Measurements from ENCODE around the gene TMEM178B.

DNA sequence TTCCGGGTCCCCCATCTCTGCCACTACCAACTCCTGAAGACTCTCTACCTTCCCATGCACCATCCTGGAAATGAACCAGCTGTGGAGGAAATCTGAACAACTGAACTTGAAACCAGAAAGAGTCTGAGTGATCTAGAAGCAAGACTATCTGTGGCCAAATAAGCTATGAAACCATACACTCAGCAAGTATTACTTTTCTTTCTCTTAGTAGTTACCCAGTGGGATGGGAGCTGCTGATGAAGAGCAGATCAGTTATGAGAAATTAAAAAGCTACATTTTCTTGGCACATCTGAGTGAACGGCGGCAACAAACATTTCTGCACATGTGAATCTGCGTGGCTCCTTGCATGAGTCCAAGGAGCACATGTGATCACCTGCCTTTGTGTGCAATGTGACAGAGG is 445.8 kb downstream of the TMEM178B start:
- TF ChIP-seq EZH2 (IDR thresholded peaks at IDR 0.05), result no peak
- TF ChIP-seq POLR2AphosphoS5 (IDR thresholded peaks at IDR 0.05; ENCODE audit: borderline replicate concordance, low read depth, low read length), result no peak
- no peak for TF ChIP-seq FOXP2 (optimal IDR thresholded peaks at IDR 0.05; ENCODE audit: control extremely low read depth, extremely low read length, insufficient read depth)
